ENCODE data around the gene FBXL17.

DNA sequence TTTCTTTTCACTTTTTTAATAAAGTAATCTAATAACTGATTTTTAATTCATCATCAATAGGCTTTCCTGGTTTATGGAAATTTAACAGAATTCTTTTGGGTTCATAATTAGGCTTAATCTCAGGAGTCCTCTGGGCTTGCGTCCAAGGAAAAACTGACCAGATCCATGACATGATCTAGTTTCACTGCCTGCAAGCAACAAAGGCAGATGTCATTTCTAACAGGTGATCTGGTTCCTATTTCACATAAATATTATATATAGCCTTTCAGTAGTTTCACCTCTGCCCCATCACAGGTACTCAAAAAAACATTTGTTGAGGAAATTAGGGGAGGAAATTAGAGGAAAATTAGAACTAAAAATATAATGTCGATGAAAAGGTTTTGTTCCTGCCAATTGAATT lies 126.4 kb downstream of the FBXL17 start:
- TF ChIP-seq CTCF (conservative IDR thresholded peaks at IDR 0.05; ENCODE audit: low read length) (no peak), EZH2phosphoT487 (IDR thresholded peaks at IDR 0.05; ENCODE audit: borderline replicate concordance) (no peak)
